ENCODE results near the gene MTIF3. TPM values are rescaled to one million over a fixed set of nuclear protein-coding genes. Genes with fewer than 3 reads are reported as not detected.

Gene MTIF3
- total and polyA plus RNA-seq, 9 donors = 50.2 to 62.0 (median 53.3) TPM

DNA sequence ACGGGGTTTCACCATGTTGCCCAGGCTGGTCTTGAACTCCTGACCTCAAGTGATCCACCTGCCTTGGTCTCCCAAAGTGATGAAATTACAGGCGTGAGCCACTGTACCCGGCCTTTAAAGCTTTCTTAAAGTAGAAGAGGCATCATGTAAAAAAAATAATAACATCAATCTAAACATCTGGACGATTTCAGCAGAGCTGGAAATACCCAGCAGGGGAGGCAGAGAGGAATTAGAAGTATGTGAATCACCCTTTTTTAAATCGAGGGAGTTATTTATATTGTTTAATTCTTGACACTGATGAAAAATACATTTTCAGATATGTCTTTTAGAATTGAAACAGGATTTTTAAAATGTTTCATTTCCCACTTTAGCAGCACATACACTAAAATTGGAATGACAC, 37.4 kb upstream of the MTIF3 start:
- no peak overlapping the region for H3K27ac ChIP-seq (ENCODE audit: low read length)
- 64% methylated on average over 1 of the region's 5 CpGs for WGBS (ENCODE audit: insufficient coverage)
- H3K9me3 ChIP-seq (replicated peaks; ENCODE audit: control insufficient read depth, low read depth, low read length) = no peaks in the 10 kb centered on the region
- no peak for DNase-seq
- H3K27me3 ChIP-seq (ENCODE audit: control insufficient read depth, insufficient read depth, low read length) = no peaks in the 10 kb centered on the region
- no peaks in the 10 kb centered on the region for H3K36me3 ChIP-seq (ENCODE audit: control insufficient read depth, insufficient read depth, low read length)
- H3K4me3 ChIP-seq (ENCODE audit: low read length) = no peak overlapping the region
- peaks cover 4% of the 10 kb centered on the region for H3K4me1 ChIP-seq (ENCODE audit: control insufficient read depth, insufficient read depth, low read length)

DNA sequence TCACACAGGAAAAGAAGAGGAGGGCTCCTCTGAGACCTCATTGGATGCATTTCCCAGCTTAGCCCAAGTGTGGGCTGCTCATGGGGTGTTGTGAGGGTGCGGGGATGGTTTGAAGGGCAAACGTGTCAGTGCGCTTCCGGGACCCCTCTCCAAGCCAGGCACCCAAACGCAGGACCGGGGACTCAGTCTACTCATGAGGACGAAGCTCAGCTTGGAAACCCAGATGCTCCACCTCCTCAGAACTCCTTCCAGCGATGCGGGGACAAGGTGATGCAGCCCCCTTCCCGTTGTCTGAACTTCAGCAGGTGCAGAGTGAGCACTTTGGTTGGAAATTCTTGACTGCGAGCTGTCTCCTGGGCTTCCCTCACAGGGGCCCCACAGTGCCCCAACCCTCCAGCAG, 33.1 kb upstream of the MTIF3 start:
- no peaks in the 10 kb centered on the region for H3K9me3 ChIP-seq (replicated peaks; ENCODE audit: control insufficient read depth, low read depth, low read length)
- WGBS (ENCODE audit: insufficient coverage) = 91% methylated on average over 7 of the region's 11 CpGs
- no peaks in the 10 kb centered on the region for H3K4me1 ChIP-seq (ENCODE audit: control insufficient read depth, insufficient read depth, low read length)
- H3K4me3 ChIP-seq (ENCODE audit: low read length) = no peak overlapping the region
- DNase-seq = no peak
- H3K27ac ChIP-seq (ENCODE audit: low read length) = no peak overlapping the region
- H3K36me3 ChIP-seq (ENCODE audit: control insufficient read depth, insufficient read depth, low read length) = no peaks in the 10 kb centered on the region
- H3K27me3 ChIP-seq (ENCODE audit: control insufficient read depth, insufficient read depth, low read length) = no peaks in the 10 kb centered on the region

GRCh38 chr13:27482983-27483382, 32.6 kb upstream of the MTIF3 start:
- no peaks in the 10 kb centered on the region for H3K9me3 ChIP-seq (replicated peaks; ENCODE audit: control insufficient read depth, low read depth, low read length)
- H3K27ac ChIP-seq (ENCODE audit: low read length) = no peak overlapping the region
- H3K4me3 ChIP-seq (ENCODE audit: low read length) = no peak overlapping the region
- no peaks in the 10 kb centered on the region for H3K27me3 ChIP-seq (ENCODE audit: control insufficient read depth, insufficient read depth, low read length)
- H3K4me1 ChIP-seq (ENCODE audit: control insufficient read depth, insufficient read depth, low read length) = no peaks in the 10 kb centered on the region
- peak; percentile 55 for DNase-seq
- WGBS (ENCODE audit: insufficient coverage) = no CpG with 5 or more reads among the region's 7 CpGs
- no peaks in the 10 kb centered on the region for H3K36me3 ChIP-seq (ENCODE audit: control insufficient read depth, insufficient read depth, low read length)

- WGBS (ENCODE audit: insufficient coverage) = 19% methylated on average over 8 of the region's 11 CpGs
- no peak overlapping the region for H3K27ac ChIP-seq (ENCODE audit: low read length)
- no peaks in the 10 kb centered on the region for H3K9me3 ChIP-seq (replicated peaks; ENCODE audit: control insufficient read depth, low read depth, low read length)
- H3K4me1 ChIP-seq (ENCODE audit: control insufficient read depth, insufficient read depth, low read length) = no peaks in the 10 kb centered on the region
- H3K36me3 ChIP-seq (ENCODE audit: control insufficient read depth, insufficient read depth, low read length) = no peaks in the 10 kb centered on the region
- no peaks in the 10 kb centered on the region for H3K27me3 ChIP-seq (ENCODE audit: control insufficient read depth, insufficient read depth, low read length)
- DNase-seq = no peak
- H3K4me3 ChIP-seq (ENCODE audit: low read length) = no peak overlapping the region
Observed at GRCh38 chr13:27481766-27482165, 31.4 kb upstream of the MTIF3 start.

- no peaks in the 10 kb centered on the region for H3K36me3 ChIP-seq (ENCODE audit: control insufficient read depth, insufficient read depth, low read length)
- no peaks in the 10 kb centered on the region for H3K9me3 ChIP-seq (replicated peaks; ENCODE audit: control insufficient read depth, low read depth, low read length)
- WGBS (ENCODE audit: insufficient coverage) = 54% methylated on average over 3 of the region's 10 CpGs
- no peak overlapping the region for H3K4me3 ChIP-seq (ENCODE audit: low read length)
- no peak overlapping the region for H3K27ac ChIP-seq (ENCODE audit: low read length)
- no peaks in the 10 kb centered on the region for H3K4me1 ChIP-seq (ENCODE audit: control insufficient read depth, insufficient read depth, low read length)
- no peaks in the 10 kb centered on the region for H3K27me3 ChIP-seq (ENCODE audit: control insufficient read depth, insufficient read depth, low read length)
- no peak for DNase-seq
Observed at GRCh38 chr13:27476943-27477703, 26.8 kb upstream of the MTIF3 start.

- DNase-seq = no peak
- no peak overlapping the region for H3K27ac ChIP-seq (ENCODE audit: low read length)
- H3K9me3 ChIP-seq (replicated peaks; ENCODE audit: control insufficient read depth, low read depth, low read length) = no peaks in the 10 kb centered on the region
- H3K4me3 ChIP-seq (ENCODE audit: low read length) = no peak overlapping the region
- H3K27me3 ChIP-seq (ENCODE audit: control insufficient read depth, insufficient read depth, low read length) = no peaks in the 10 kb centered on the region
- 86% methylated on average over 9 of the region's 13 CpGs for WGBS (ENCODE audit: insufficient coverage)
- no peaks in the 10 kb centered on the region for H3K36me3 ChIP-seq (ENCODE audit: control insufficient read depth, insufficient read depth, low read length)
- no peaks in the 10 kb centered on the region for H3K4me1 ChIP-seq (ENCODE audit: control insufficient read depth, insufficient read depth, low read length)
Observed at GRCh38 chr13:27474751-27475268, 24.4 kb upstream of the MTIF3 start.

DNA sequence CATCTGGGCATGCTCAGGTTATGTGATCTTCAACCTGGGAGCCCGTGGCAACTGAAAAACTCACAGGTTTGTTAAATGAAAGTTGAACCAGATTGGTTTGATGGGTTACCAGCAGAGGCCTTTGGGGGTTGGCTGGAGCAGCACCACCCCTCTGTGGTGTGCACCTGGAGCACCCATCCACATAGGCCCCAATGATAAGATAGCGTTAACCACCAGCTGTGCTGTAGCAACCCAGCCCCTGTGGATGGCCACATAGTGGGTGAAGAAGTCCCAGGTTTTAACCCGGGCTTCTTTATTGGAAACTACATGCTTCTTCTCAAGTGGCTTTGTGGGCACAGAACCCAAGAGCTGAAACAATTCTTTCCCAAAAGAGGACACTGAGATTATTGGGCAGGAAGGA, 22.6 kb upstream of the MTIF3 start:
- Histone ChIP-seq H3K27me3 (ENCODE audit: control insufficient read depth, insufficient read depth, low read length) (no peaks in the 10 kb centered on the region), H3K27ac (ENCODE audit: low read length) (no peak overlapping the region), H3K9me3 (replicated peaks; ENCODE audit: control insufficient read depth, low read depth, low read length) (no peaks in the 10 kb centered on the region), H3K4me3 (ENCODE audit: low read length) (no peak overlapping the region), H3K4me1 (ENCODE audit: control insufficient read depth, insufficient read depth, low read length) (no peaks in the 10 kb centered on the region), H3K36me3 (ENCODE audit: control insufficient read depth, insufficient read depth, low read length) (no peaks in the 10 kb centered on the region)
- WGBS (ENCODE audit: insufficient coverage) = no CpG with 5 or more reads among the region's 3 CpGs
- DNase-seq = no peak

- Histone ChIP-seq H3K36me3 (ENCODE audit: control insufficient read depth, insufficient read depth, low read length) (no peaks in the 10 kb centered on the region), H3K27ac (ENCODE audit: low read length) (no peak overlapping the region), H3K9me3 (replicated peaks; ENCODE audit: control insufficient read depth, low read depth, low read length) (no peaks in the 10 kb centered on the region), H3K4me1 (ENCODE audit: control insufficient read depth, insufficient read depth, low read length) (no peaks in the 10 kb centered on the region), H3K27me3 (ENCODE audit: control insufficient read depth, insufficient read depth, low read length) (no peaks in the 10 kb centered on the region), H3K4me3 (ENCODE audit: low read length) (no peak overlapping the region)
- DNase-seq = no peak
- 90% methylated on average over 1 of the region's 2 CpGs for WGBS (ENCODE audit: insufficient coverage)
Observed at GRCh38 chr13:27472441-27472840, 22.1 kb upstream of the MTIF3 start.

GRCh38 chr13:27470075-27470820, 19.9 kb upstream of the MTIF3 start:
- Histone ChIP-seq H3K27me3 (ENCODE audit: control insufficient read depth, insufficient read depth, low read length) (no peaks in the 10 kb centered on the region), H3K9me3 (replicated peaks; ENCODE audit: control insufficient read depth, low read depth, low read length) (no peaks in the 10 kb centered on the region), H3K4me1 (ENCODE audit: control insufficient read depth, insufficient read depth, low read length) (peaks cover 8% of the 10 kb centered on the region), H3K36me3 (ENCODE audit: control insufficient read depth, insufficient read depth, low read length) (no peaks in the 10 kb centered on the region), H3K27ac (ENCODE audit: low read length) (no peak overlapping the region), H3K4me3 (ENCODE audit: low read length) (no peak overlapping the region)
- DNase-seq = no peak
- no CpG with 5 or more reads among the region's 5 CpGs for WGBS (ENCODE audit: insufficient coverage)

GRCh38 chr13:27466513-27466912, 16.1 kb upstream of the MTIF3 start:
- Histone ChIP-seq H3K36me3 (ENCODE audit: control insufficient read depth, insufficient read depth, low read length) (no peaks in the 10 kb centered on the region), H3K4me3 (ENCODE audit: low read length) (no peak overlapping the region), H3K27me3 (ENCODE audit: control insufficient read depth, insufficient read depth, low read length) (no peaks in the 10 kb centered on the region), H3K4me1 (ENCODE audit: control insufficient read depth, insufficient read depth, low read length) (peaks cover 8% of the 10 kb centered on the region), H3K27ac (ENCODE audit: low read length) (no peak overlapping the region), H3K9me3 (replicated peaks; ENCODE audit: control insufficient read depth, low read depth, low read length) (no peaks in the 10 kb centered on the region)
- DNase-seq = no peak
- WGBS (ENCODE audit: insufficient coverage) = 20% methylated on average over 1 of the region's 3 CpGs
